OCI-LY3 (cell line): ENCODE results near the gene SYT6.

Experiments
- EZH2phosphoT487 ChIP-seq: fragments of 200-600 bp; shearing (Covaris generic); IDR thresholded peaks from 2 replicates; pipeline ENCODE4 v1.6.1; 2018; ENCODE audit warnings: antibody characterized with exemption, mixed run types, low read depth
- TF ChIP-seq, protein P1 (sequence below): fragments of 200-600, 300-600 bp; sonication (generic); IDR thresholded peaks from 2 replicates; pipeline ENCODE4 v1.5.1; 2014; ENCODE audit warnings: antibody characterized with exemption, low read length, low read depth

DNA sequence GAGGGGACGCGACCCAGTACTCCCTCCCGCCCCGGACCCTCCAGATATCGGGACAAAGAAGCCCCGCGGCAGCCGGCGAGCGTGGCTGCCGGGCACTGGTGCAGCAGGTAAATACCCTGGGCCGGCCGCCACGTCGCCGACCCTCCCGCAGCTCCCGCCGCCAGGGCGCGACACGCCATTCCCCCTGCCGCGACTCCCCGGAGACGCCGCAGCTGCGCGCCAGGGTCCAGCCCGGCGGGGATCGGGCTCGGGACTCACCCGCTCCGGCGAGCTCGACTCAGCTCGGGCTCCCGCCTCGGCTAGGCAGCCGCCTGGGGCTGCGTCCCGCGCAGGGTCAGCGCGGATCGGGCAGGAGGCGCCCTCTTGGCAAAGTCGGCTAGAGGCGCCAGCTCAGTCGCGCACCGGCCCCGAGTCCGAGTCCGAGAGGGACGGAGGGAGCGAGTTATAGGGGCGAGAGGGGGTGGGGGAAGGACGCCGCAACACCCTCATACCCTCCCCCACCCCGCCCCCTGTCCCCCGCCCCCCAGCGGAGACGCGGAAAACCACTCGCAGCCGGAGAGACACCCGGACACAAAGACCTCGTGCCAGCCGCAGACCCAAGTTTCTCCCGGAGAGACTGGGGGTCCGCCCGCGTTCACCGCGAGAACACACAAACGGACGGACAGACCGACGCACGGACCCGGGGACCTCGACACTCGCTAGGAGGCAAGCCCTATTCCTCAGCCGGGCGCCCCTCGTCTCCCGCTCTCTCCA, 985 bp downstream of the SYT6 start:
- TF ChIP-seq, protein P1, sequence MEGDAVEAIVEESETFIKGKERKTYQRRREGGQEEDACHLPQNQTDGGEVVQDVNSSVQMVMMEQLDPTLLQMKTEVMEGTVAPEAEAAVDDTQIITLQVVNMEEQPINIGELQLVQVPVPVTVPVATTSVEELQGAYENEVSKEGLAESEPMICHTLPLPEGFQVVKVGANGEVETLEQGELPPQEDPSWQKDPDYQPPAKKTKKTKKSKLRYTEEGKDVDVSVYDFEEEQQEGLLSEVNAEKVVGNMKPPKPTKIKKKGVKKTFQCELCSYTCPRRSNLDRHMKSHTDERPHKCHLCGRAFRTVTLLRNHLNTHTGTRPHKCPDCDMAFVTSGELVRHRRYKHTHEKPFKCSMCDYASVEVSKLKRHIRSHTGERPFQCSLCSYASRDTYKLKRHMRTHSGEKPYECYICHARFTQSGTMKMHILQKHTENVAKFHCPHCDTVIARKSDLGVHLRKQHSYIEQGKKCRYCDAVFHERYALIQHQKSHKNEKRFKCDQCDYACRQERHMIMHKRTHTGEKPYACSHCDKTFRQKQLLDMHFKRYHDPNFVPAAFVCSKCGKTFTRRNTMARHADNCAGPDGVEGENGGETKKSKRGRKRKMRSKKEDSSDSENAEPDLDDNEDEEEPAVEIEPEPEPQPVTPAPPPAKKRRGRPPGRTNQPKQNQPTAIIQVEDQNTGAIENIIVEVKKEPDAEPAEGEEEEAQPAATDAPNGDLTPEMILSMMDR, result no peak
- no peak for TF ChIP-seq EZH2phosphoT487
